SK-N-SH (cell line): ENCODE results near the gene APLP2. TPM values are rescaled to one million over a fixed set of nuclear protein-coding genes. Genes with fewer than 3 reads are reported as not detected.
"Not testable (repeated sequence)": the region's sequence is repeated elsewhere in the genome, so short reads cannot be mapped to it uniquely, and the experiment has no call there.

Experiments used
- CTCF ChIA-PET: fragments of 300-600, 350-600 bp; formaldehyde crosslinking; extraction: SDS; loops from one replicate; lab custom pipeline; 2021; lab: Yijun Ruan, JAX
- POLR2A ChIA-PET: fragments of 350-600 bp; sonication (Branson Sonifier 250); formaldehyde crosslinking; extraction: SDS; loops from one replicate; lab custom pipeline; 2020; ENCODE audit warnings: antibody characterized with exemption, inconsistent platforms; lab: Yijun Ruan, JAX
- DNase-seq: peaks from one replicate; pipeline ENCODE4 v3.0.0; 2012
- H2AFZ ChIP-seq: fragments of 200-600 bp; sonication (generic); 2 replicates; pipeline ENCODE4 v1.8.1; 2016; ENCODE audit warnings: antibody characterized with exemption, mild to moderate bottlenecking, low read depth
- H3F3A ChIP-seq: fragments of 200-600 bp; sonication (generic); replicated peaks from 2 replicates; pipeline ENCODE3; 2016; ENCODE audit warnings: antibody characterized with exemption, mild to moderate bottlenecking; ENCODE audit not compliant: insufficient read depth
- H3K27ac ChIP-seq, 2 experiments: fragments of 200-500 bp in 1 of 2; fragments of 200-600 bp in 1 of 2; sonication (Bioruptor generic) in 1 of 2; sonication (generic), shearing (Covaris generic) in 1 of 2; 2 replicates each; pipeline versions ENCODE4 v1.5.1 to v1.6.1; 2014 to 2016; ENCODE audit warnings: low read depth in 2 of 2, inconsistent platforms in 1 of 2, low read length in 1 of 2, mild to moderate bottlenecking in 1 of 2, mixed read lengths in 1 of 2
- H3K27me3 ChIP-seq: fragments of 200-600 bp; sonication (generic), shearing (Covaris generic); 2 replicates; pipeline ENCODE4 v1.6.1; 2016; ENCODE audit warnings: mixed run types; ENCODE audit not compliant: insufficient read depth
- H3K36me3 ChIP-seq, 2 experiments: fragments of 200-500 bp in 1 of 2; fragments of 200-600 bp in 1 of 2; sonication (Bioruptor generic) in 1 of 2; sonication (generic) in 1 of 2; replicated peaks in 1 of 2; 2 replicates each; pipeline versions ENCODE3 to v1.5.1; 2014 to 2016; ENCODE audit warnings: low read length in 1 of 2, mild to moderate bottlenecking in 1 of 2; ENCODE audit not compliant: insufficient read depth in 2 of 2, control insufficient read depth in 1 of 2
- H3K4me1 ChIP-seq, 2 experiments: fragments of 200-500 bp in 1 of 2; fragments of 200-600 bp in 1 of 2; sonication (Bioruptor generic) in 1 of 2; sonication (generic), shearing (Covaris generic) in 1 of 2; 2 replicates each; pipeline versions ENCODE4 v1.5.1 to v1.6.1; 2014 to 2016; ENCODE audit warnings: low read depth in 1 of 2, low read length in 1 of 2, mixed run types in 1 of 2; ENCODE audit not compliant: insufficient read depth in 2 of 2, control insufficient read depth in 1 of 2
- H3K4me2 ChIP-seq: fragments of 200-600 bp; sonication (generic), shearing (Covaris generic); 2 replicates; pipeline ENCODE4 v1.6.1; 2017; ENCODE audit warnings: mixed run types
- H3K4me3 ChIP-seq, 2 experiments: fragments of 200-500 bp in 1 of 2; fragments of 200-600 bp in 1 of 2; sonication (Bioruptor generic) in 1 of 2; sonication (generic), shearing (Covaris generic) in 1 of 2; 2 replicates each; pipeline versions ENCODE4 v1.5.1 to v1.8.1; 2014 to 2016; ENCODE audit warnings: low read depth in 2 of 2, inconsistent platforms in 1 of 2, low read length in 1 of 2, mild to moderate bottlenecking in 1 of 2, mixed read lengths in 1 of 2, moderate library complexity in 1 of 2
- H3K79me2 ChIP-seq: fragments of 200-600 bp; sonication (generic); 2 replicates; pipeline ENCODE4 v1.8.1; 2017; ENCODE audit warnings: mild to moderate bottlenecking; ENCODE audit not compliant: insufficient read depth
- H3K9ac ChIP-seq: fragments of 200-600 bp; sonication (generic); 2 replicates; pipeline ENCODE4 v1.6.1; 2017; ENCODE audit warnings: mixed run types
- H3K9me2 ChIP-seq: fragments of 200-600 bp; sonication (generic); 2 replicates; pipeline ENCODE4 v1.6.1; 2017; ENCODE audit warnings: mixed run types
- H3K9me3 ChIP-seq: fragments of 200-600 bp; sonication (generic); 2 replicates; pipeline ENCODE4 v1.6.1; 2017; ENCODE audit warnings: mixed run types, mild to moderate bottlenecking, moderate library complexity
- H4K20me1 ChIP-seq: fragments of 200-600 bp; sonication (generic); 2 replicates; pipeline ENCODE4 v1.6.1; 2017; ENCODE audit warnings: mild to moderate bottlenecking, mixed run types; ENCODE audit not compliant: insufficient read depth
- EP300 ChIP-seq, 2 experiments: IDR thresholded peaks; 2 replicates each; pipeline versions ENCODE4 v1.4.0 to v1.6.1; 2012; ENCODE audit warnings: borderline replicate concordance in 1 of 2, low read depth in 1 of 2, low read length in 1 of 2
- RAD21 ChIP-seq: IDR thresholded peaks from 2 replicates; pipeline ENCODE4 v1.6.1; 2012; ENCODE audit warnings: mild to moderate bottlenecking, low read length
- RCOR1 ChIP-seq: fragments of 150-350 bp; IDR thresholded peaks from 2 replicates; pipeline ENCODE4 v1.6.1; 2017; ENCODE audit warnings: antibody characterized with exemption, low read length
- RFX5 ChIP-seq: IDR thresholded peaks from 2 replicates; pipeline ENCODE4 v1.6.1; 2012; ENCODE audit warnings: mild to moderate bottlenecking, improper control_type of control experiment, low read length
- TCF12 ChIP-seq: IDR thresholded peaks from 2 replicates; pipeline ENCODE4 v1.4.0; 2012
- TEAD4 ChIP-seq: IDR thresholded peaks from 2 replicates; pipeline ENCODE4 v1.4.0; 2012; ENCODE audit warnings: mild to moderate bottlenecking, borderline replicate concordance; ENCODE audit not compliant: insufficient read depth
- WGBS: methylation state at CpG from one replicate; pipeline ENCODE4 v1.1.6; 2017; ENCODE audit warnings: low lambda C conversion rate; 5-methylcytosine and 5-hydroxymethylcytosine counted together
- polyA plus RNA-seq, 3 experiments: library from polyadenylated mRNA; depleted of rRNA; stranded (reverse); fragments of >200 nt; gene quantifications; 2 replicates each; pipeline ENCODE4 v1.2.3, GENCODE V29; 2012
- TF ChIP-seq, protein P1 (sequence below): IDR thresholded peaks from 2 replicates; pipeline ENCODE4 v1.6.1; 2012; ENCODE audit warnings: mild to moderate bottlenecking, low read depth, low read length, moderate library complexity
- TF ChIP-seq, protein P2 (sequence below): IDR thresholded peaks from 2 replicates; pipeline ENCODE4 v1.4.0; 2012; ENCODE audit warnings: low read depth, borderline replicate concordance
- TF ChIP-seq, protein P3 (sequence below): fragments of 150-350 bp; IDR thresholded peaks from 2 replicates; pipeline ENCODE4 v1.6.1; 2017; ENCODE audit warnings: antibody characterized with exemption, low read length, low read depth, borderline replicate concordance

The APLP2 gene
- polyA plus RNA-seq, 1 of the 3 experiments (the other 2 are of a cell fraction): 424 TPM

DNA sequence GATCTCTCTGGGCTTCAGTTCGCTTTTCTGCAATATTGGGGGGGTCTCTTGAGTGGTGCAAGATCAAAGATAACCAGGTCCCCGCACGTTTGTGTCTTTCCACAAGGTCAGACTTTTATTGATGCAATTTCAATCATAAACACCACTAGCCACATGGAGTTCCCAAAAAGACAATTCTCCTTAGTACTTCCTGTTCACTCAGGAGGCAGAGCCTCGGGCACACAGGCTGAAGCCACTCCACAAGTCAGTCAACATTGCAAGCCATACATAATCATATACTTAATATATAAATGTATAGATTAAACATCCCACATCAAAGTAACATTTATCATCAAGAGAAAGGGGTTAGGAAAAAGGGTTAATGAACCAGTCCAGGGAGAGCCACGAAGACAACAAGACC lies 101.8 kb downstream of the APLP2 start (continued):
- TF ChIP-seq, protein P1, sequence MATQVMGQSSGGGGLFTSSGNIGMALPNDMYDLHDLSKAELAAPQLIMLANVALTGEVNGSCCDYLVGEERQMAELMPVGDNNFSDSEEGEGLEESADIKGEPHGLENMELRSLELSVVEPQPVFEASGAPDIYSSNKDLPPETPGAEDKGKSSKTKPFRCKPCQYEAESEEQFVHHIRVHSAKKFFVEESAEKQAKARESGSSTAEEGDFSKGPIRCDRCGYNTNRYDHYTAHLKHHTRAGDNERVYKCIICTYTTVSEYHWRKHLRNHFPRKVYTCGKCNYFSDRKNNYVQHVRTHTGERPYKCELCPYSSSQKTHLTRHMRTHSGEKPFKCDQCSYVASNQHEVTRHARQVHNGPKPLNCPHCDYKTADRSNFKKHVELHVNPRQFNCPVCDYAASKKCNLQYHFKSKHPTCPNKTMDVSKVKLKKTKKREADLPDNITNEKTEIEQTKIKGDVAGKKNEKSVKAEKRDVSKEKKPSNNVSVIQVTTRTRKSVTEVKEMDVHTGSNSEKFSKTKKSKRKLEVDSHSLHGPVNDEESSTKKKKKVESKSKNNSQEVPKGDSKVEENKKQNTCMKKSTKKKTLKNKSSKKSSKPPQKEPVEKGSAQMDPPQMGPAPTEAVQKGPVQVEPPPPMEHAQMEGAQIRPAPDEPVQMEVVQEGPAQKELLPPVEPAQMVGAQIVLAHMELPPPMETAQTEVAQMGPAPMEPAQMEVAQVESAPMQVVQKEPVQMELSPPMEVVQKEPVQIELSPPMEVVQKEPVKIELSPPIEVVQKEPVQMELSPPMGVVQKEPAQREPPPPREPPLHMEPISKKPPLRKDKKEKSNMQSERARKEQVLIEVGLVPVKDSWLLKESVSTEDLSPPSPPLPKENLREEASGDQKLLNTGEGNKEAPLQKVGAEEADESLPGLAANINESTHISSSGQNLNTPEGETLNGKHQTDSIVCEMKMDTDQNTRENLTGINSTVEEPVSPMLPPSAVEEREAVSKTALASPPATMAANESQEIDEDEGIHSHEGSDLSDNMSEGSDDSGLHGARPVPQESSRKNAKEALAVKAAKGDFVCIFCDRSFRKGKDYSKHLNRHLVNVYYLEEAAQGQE: no peak
- TF ChIP-seq RAD21: no peak
- no peak for TF ChIP-seq TEAD4
- no peak for TF ChIP-seq EP300 (IDR thresholded peaks at IDR 0.05; ENCODE audit: borderline replicate concordance in 1 of 2, low read depth in 1 of 2, low read length in 1 of 2)
- TF ChIP-seq, protein P2, sequence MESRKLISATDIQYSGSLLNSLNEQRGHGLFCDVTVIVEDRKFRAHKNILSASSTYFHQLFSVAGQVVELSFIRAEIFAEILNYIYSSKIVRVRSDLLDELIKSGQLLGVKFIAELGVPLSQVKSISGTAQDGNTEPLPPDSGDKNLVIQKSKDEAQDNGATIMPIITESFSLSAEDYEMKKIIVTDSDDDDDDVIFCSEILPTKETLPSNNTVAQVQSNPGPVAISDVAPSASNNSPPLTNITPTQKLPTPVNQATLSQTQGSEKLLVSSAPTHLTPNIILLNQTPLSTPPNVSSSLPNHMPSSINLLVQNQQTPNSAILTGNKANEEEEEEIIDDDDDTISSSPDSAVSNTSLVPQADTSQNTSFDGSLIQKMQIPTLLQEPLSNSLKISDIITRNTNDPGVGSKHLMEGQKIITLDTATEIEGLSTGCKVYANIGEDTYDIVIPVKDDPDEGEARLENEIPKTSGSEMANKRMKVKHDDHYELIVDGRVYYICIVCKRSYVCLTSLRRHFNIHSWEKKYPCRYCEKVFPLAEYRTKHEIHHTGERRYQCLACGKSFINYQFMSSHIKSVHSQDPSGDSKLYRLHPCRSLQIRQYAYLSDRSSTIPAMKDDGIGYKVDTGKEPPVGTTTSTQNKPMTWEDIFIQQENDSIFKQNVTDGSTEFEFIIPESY: no peak
- no peak for TF ChIP-seq RFX5
- no peak for TF ChIP-seq RCOR1
- TF ChIP-seq, protein P3, sequence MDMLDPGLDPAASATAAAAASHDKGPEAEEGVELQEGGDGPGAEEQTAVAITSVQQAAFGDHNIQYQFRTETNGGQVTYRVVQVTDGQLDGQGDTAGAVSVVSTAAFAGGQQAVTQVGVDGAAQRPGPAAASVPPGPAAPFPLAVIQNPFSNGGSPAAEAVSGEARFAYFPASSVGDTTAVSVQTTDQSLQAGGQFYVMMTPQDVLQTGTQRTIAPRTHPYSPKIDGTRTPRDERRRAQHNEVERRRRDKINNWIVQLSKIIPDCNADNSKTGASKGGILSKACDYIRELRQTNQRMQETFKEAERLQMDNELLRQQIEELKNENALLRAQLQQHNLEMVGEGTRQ: no peak
- TF ChIP-seq TCF12: no peak
- TF ChIP-seq, all 33 proteins: peak for 0

DNA sequence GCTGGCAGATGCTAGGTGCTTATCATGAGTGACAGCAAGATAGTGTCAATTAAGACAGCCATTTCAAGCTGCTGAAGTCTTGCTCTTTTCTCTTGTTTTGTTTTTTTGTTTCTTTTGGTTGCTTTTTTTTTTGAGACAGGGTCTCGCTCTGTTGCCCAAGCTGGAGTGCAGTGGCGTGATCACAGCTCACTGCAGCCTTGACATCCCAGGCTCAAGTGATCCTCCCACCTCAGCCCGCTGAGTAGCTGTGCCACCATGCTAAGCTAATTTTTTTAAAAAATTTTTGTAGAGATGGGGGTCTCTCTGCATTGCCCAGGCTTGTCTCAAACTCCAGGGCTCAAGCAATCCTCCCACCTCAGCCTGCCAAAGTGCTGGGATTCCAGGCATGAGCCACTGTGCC lies 102.3 kb downstream of the APLP2 start:
- CTCF ChIA-PET, H4K20me1 ChIP-seq, H3K9me2 ChIP-seq, H3K27ac ChIP-seq, H3K4me3 ChIP-seq, H2AFZ ChIP-seq, H3K9ac ChIP-seq, H3K27me3 ChIP-seq, H3K36me3 ChIP-seq, H3F3A ChIP-seq, H3K9me3 ChIP-seq, POLR2A ChIA-PET, H3K79me2 ChIP-seq, DNase-seq, H3K4me1 ChIP-seq, H3K4me2 ChIP-seq: not testable (repeated sequence)
- WGBS: 86% methylated on average over 3 of the region's 3 CpGs
